ENCODE results near the gene ROCK2. TPM values are rescaled to one million over a fixed set of nuclear protein-coding genes. Genes with fewer than 3 reads are reported as not detected.

The ROCK2 gene
- total RNA-seq, 1 donor from 2014 or later: 54.3 TPM

DNA sequence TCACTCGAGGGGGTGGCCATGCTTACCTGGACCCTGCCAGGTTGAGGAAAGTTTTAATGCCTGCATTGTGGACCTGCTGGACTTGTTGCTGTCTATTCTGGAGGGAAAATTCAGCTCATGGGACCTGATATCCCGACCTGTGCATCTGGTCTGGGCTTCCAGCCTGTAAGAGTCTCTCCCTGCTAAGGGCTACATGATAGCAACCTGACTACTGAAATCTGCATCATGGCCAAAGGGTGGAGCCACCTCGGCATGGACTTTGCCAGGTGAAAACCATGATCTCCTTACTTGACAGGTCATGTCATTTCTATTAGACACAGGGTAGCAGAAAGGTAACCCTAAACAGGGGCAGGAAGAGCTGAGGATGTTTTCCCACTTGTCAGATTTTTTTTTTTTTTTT is 202.1 kb downstream of the ROCK2 start:
- no peak for TF ChIP-seq CTCF (IDR thresholded peaks at IDR 0.05)
- ATAC-seq: no peak

DNA sequence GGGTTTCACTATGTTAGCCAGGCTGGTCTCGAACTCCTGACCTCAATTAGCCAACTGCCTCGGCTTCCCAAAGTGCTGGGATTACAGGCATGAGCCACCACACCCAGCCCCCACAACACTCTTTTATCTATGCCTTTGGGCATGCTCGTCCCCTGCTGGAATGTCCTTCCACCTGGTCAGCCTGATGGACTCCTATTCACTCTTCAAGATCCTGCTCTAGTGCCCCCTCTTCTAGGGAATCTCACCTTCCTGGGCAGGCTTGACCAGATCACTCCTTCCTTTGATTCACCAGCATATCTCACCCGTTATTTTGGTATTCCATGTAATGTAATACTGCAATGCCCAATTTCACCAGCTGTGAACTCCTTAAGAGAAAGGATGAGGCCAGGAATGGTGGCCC is 203.1 kb downstream of the ROCK2 start:
- Histone ChIP-seq H3K4me3 (no peak overlapping the region), H3K27ac (no peak overlapping the region), H3K4me1 (no peaks in the 10 kb centered on the region), H3K36me3 (no peaks in the 10 kb centered on the region), H3K27me3 (ENCODE audit: low read depth) (peaks cover 2% of the 10 kb centered on the region), H3K9me3 (no peaks in the 10 kb centered on the region)
- DNase-seq (no peak), ATAC-seq (no peak)
- intact Hi-C loops (cut with DNase I): no loop called here
- no peak for TF ChIP-seq CTCF (IDR thresholded peaks at IDR 0.05)

More for the DNA sequence above, 202.1 kb downstream of the ROCK2 start:
- Histone ChIP-seq H3K4me1 (no peaks in the 10 kb centered on the region), H3K9me3 (no peaks in the 10 kb centered on the region), H3K27ac (no peak overlapping the region), H3K27me3 (ENCODE audit: low read depth) (peaks cover 2% of the 10 kb centered on the region), H3K36me3 (no peaks in the 10 kb centered on the region), H3K4me3 (no peak overlapping the region)
- intact Hi-C loops (cut with DNase I): no loop called here
- no peak for DNase-seq

- no peak overlapping the region for H3K27ac ChIP-seq
- no peak for DNase-seq
- peaks cover 2% of the 10 kb centered on the region for H3K27me3 ChIP-seq (ENCODE audit: low read depth)
- H3K4me3 ChIP-seq: no peak overlapping the region
- intact Hi-C loops (cut with DNase I): no loop called here
- H3K9me3 ChIP-seq: no peaks in the 10 kb centered on the region
- no peaks in the 10 kb centered on the region for H3K4me1 ChIP-seq
- no peak for ATAC-seq
- H3K36me3 ChIP-seq: no peaks in the 10 kb centered on the region
- TF ChIP-seq CTCF (IDR thresholded peaks at IDR 0.05): no peak
Measured at GRCh38 chr2:11140492-11140891, 203.9 kb downstream of the ROCK2 start.

GRCh38 chr2:11134349-11134748 is 210.1 kb downstream of the ROCK2 start:
- no peaks in the 10 kb centered on the region for H3K27me3 ChIP-seq (ENCODE audit: low read depth)

GRCh38 chr2:11133936-11134320 is 210.5 kb downstream of the ROCK2 start:
- intact Hi-C loops (cut with DNase I): no loop called here
- no peak for ATAC-seq
- H3K4me1 ChIP-seq: peaks cover 26% of the 10 kb centered on the region
- H3K27ac ChIP-seq: no peak overlapping the region
- no peaks in the 10 kb centered on the region for H3K36me3 ChIP-seq
- no peak for DNase-seq
- TF ChIP-seq CTCF (IDR thresholded peaks at IDR 0.05): no peak
- no peaks in the 10 kb centered on the region for H3K9me3 ChIP-seq
- H3K4me3 ChIP-seq: peak overlapping the region; percentile 58
- H3K27me3 ChIP-seq (ENCODE audit: low read depth): no peaks in the 10 kb centered on the region

More at GRCh38 chr2:11134349-11134748, 210.1 kb downstream of the ROCK2 start:
- Histone ChIP-seq H3K4me3 (no peak overlapping the region), H3K36me3 (no peaks in the 10 kb centered on the region), H3K9me3 (no peaks in the 10 kb centered on the region), H3K4me1 (peaks cover 26% of the 10 kb centered on the region), H3K27ac (no peak overlapping the region)
- TF ChIP-seq CTCF (IDR thresholded peaks at IDR 0.05): no peak
- ATAC-seq: no peak
- DNase-seq: no peak
- intact Hi-C loops (cut with DNase I): no loop called here

All from lower lobe of right lung (tissue), 2 donors.